ENCODE data around the gene FGB. TPM values are rescaled to one million over a fixed set of nuclear protein-coding genes. Genes with fewer than 3 reads are reported as not detected.
"Not testable (repeated sequence)": the region's sequence is repeated elsewhere in the genome, so short reads cannot be mapped to it uniquely, and the experiment has no call there.

FGB gene
- total and polyA plus RNA-seq, 9 donors, result 0.23 to 16.8 (median 8.6) TPM; not detected in 4

GRCh38 chr4:154594343-154594742 is 31.5 kb downstream of the FGB start:
- not testable (repeated sequence) for H3K9me3 ChIP-seq (replicated peaks; ENCODE audit: control insufficient read depth, low read depth, low read length); H3K4me3 ChIP-seq (ENCODE audit: low read length)
- WGBS (ENCODE audit: insufficient coverage), result 100% methylated on average over 1 of the region's 3 CpGs

DNA sequence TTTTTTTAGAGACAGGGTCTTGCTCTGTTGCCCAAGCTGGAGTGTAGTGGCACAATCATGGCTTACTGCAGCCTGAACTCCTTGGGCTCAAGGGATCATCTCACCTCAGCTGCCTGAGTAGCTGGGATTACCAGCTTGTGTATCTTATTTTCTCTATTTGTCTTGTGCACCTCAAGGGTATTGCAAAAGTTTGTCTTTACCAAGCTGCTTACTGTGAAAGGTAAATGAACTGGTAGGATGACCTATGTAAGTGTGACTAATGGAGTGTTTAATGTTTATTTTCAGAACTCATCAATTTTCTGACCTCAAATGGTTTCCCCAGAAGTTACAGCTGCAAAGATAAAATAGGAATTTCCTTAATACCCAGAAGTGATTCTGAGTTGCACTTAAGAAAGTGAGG is 33.0 kb downstream of the FGB start:
- DNase-seq, result no peak
- Histone ChIP-seq H3K27ac (ENCODE audit: low read length) (no peak overlapping the region), H3K36me3 (ENCODE audit: control insufficient read depth, insufficient read depth, low read length) (no peaks in the 10 kb centered on the region), H3K4me3 (ENCODE audit: low read length) (no peak overlapping the region), H3K27me3 (ENCODE audit: control insufficient read depth, insufficient read depth, low read length) (no peaks in the 10 kb centered on the region), H3K4me1 (ENCODE audit: control insufficient read depth, insufficient read depth, low read length) (no peaks in the 10 kb centered on the region), H3K9me3 (replicated peaks; ENCODE audit: control insufficient read depth, low read depth, low read length) (no peaks in the 10 kb centered on the region)

More at GRCh38 chr4:154594343-154594742, 31.5 kb downstream of the FGB start:
- H3K27me3 ChIP-seq (ENCODE audit: control insufficient read depth, insufficient read depth, low read length); H3K4me1 ChIP-seq (ENCODE audit: control insufficient read depth, insufficient read depth, low read length); H3K36me3 ChIP-seq (ENCODE audit: control insufficient read depth, insufficient read depth, low read length); H3K27ac ChIP-seq (ENCODE audit: low read length); DNase-seq: not testable (repeated sequence)

- H3K4me1 ChIP-seq (ENCODE audit: control insufficient read depth, insufficient read depth, low read length); H3K27ac ChIP-seq (ENCODE audit: low read length); DNase-seq; H3K4me3 ChIP-seq (ENCODE audit: low read length); H3K9me3 ChIP-seq (replicated peaks; ENCODE audit: control insufficient read depth, low read depth, low read length); H3K27me3 ChIP-seq (ENCODE audit: control insufficient read depth, insufficient read depth, low read length); H3K36me3 ChIP-seq (ENCODE audit: control insufficient read depth, insufficient read depth, low read length): not testable (repeated sequence)
- WGBS (ENCODE audit: insufficient coverage), result 81% methylated on average over 9 of the region's 11 CpGs
These were observed 34.5 kb downstream of the FGB start for GRCh38 chr4:154597281-154597680.

DNA sequence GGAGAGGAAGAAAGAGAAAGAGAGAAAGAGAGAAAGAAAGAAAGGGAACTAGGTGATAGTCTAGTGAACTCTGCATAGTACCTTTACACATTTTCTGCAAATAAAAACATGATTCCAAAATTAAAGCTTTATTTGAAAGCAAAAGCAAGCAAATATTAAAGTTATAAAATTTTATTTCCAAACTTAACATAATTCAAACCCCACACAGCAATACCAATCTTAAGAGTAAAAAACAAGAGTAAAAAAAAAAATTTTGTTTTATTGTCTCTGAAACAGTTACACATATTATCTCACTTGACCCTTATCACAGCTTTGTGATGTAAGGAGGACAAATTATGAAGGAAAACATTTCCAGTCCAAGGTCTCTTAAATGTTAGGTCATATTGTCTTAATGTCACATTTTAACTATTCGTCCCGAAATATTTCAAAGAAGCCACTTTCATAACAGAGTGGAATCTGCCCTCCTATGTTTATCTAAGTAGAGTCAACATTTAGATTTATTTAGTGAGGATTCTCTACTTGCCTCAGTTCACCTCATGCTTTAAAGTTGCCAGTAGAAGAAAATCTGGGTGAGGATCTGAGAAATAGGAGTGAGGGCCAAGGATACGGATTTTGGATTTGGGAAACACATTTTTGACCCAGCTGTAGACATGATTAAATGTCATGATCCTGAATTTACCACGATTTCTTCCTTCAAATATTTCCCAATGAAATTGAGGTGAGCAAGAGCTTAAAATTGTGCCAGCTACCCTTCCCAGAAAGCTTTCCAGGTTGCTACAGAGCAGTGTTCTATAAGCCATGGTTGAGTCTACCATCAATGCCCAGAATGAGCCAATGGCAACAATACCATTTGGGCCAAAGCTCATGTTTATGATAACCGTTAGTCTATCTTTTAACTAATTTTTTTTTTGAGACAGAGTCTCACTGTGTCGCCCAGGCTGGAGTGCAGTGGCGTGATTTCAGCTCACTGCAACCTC is 35.3 kb downstream of the FGB start:
- H3K36me3 ChIP-seq (ENCODE audit: control insufficient read depth, insufficient read depth, low read length), result no peaks in the 10 kb centered on the region
- no peak for DNase-seq
- no peak overlapping the region for H3K27ac ChIP-seq (ENCODE audit: low read length)
- WGBS (ENCODE audit: insufficient coverage), result 83% methylated on average over 3 of the region's 7 CpGs
- no peaks in the 10 kb centered on the region for H3K9me3 ChIP-seq (replicated peaks; ENCODE audit: control insufficient read depth, low read depth, low read length)
- H3K4me3 ChIP-seq (ENCODE audit: low read length), result no peak overlapping the region
- H3K4me1 ChIP-seq (ENCODE audit: control insufficient read depth, insufficient read depth, low read length), result no peaks in the 10 kb centered on the region
- H3K27me3 ChIP-seq (ENCODE audit: control insufficient read depth, insufficient read depth, low read length), result no peaks in the 10 kb centered on the region

- H3K36me3 ChIP-seq (ENCODE audit: control insufficient read depth, insufficient read depth, low read length), result no peaks in the 10 kb centered on the region
- H3K9me3 ChIP-seq (replicated peaks; ENCODE audit: control insufficient read depth, low read depth, low read length), result no peaks in the 10 kb centered on the region
- no peak overlapping the region for H3K27ac ChIP-seq (ENCODE audit: low read length)
- no peaks in the 10 kb centered on the region for H3K27me3 ChIP-seq (ENCODE audit: control insufficient read depth, insufficient read depth, low read length)
- H3K4me1 ChIP-seq (ENCODE audit: control insufficient read depth, insufficient read depth, low read length), result no peaks in the 10 kb centered on the region
- 75% methylated on average over 1 of the region's 1 CpG for WGBS (ENCODE audit: insufficient coverage)
- no peak for DNase-seq
- H3K4me3 ChIP-seq (ENCODE audit: low read length), result no peak overlapping the region
These were observed 39.7 kb downstream of the FGB start for GRCh38 chr4:154602404-154603020.

GRCh38 chr4:154603033-154603943 is 40.5 kb downstream of the FGB start:
- no peak for DNase-seq
- no peaks in the 10 kb centered on the region for H3K27me3 ChIP-seq (ENCODE audit: control insufficient read depth, insufficient read depth, low read length)
- H3K9me3 ChIP-seq (replicated peaks; ENCODE audit: control insufficient read depth, low read depth, low read length), result no peaks in the 10 kb centered on the region
- no peaks in the 10 kb centered on the region for H3K4me1 ChIP-seq (ENCODE audit: control insufficient read depth, insufficient read depth, low read length)
- no peaks in the 10 kb centered on the region for H3K36me3 ChIP-seq (ENCODE audit: control insufficient read depth, insufficient read depth, low read length)
- no peak overlapping the region for H3K4me3 ChIP-seq (ENCODE audit: low read length)
- H3K27ac ChIP-seq (ENCODE audit: low read length), result no peak overlapping the region
- WGBS (ENCODE audit: insufficient coverage), result 100% methylated on average over 1 of the region's 6 CpGs

DNA sequence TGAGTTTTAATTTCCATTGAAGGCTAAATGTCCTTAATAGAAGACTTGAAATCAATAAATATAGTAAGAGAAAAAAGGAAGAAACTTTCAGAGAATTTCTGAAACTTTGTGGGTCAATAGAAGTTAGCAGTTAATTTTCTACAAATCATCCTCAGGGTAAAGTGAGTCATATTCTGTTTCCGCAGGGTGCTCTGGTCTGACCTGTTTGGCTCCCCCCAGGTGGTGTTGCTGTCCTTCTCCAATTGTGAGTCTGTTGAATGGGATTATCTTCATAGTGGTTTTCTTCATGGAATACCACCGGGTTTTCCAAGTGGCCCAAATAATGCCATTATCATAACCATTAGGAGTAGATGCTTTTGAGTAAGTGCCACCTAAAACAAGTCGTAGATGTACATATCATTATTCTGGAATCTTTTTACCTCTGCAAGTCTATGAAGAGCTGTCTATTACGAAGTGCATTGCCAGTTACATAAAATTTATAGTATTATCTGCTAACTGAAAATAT is 41.9 kb downstream of the FGB start:
- Histone ChIP-seq H3K27ac (ENCODE audit: low read length) (no peak overlapping the region), H3K36me3 (ENCODE audit: control insufficient read depth, insufficient read depth, low read length) (no peaks in the 10 kb centered on the region), H3K9me3 (replicated peaks; ENCODE audit: control insufficient read depth, low read depth, low read length) (no peaks in the 10 kb centered on the region), H3K4me1 (ENCODE audit: control insufficient read depth, insufficient read depth, low read length) (no peaks in the 10 kb centered on the region), H3K4me3 (ENCODE audit: low read length) (no peak overlapping the region), H3K27me3 (ENCODE audit: control insufficient read depth, insufficient read depth, low read length) (no peaks in the 10 kb centered on the region)
- no CpG with 5 or more reads among the region's 4 CpGs for WGBS (ENCODE audit: insufficient coverage)
- no peak for DNase-seq

DNA sequence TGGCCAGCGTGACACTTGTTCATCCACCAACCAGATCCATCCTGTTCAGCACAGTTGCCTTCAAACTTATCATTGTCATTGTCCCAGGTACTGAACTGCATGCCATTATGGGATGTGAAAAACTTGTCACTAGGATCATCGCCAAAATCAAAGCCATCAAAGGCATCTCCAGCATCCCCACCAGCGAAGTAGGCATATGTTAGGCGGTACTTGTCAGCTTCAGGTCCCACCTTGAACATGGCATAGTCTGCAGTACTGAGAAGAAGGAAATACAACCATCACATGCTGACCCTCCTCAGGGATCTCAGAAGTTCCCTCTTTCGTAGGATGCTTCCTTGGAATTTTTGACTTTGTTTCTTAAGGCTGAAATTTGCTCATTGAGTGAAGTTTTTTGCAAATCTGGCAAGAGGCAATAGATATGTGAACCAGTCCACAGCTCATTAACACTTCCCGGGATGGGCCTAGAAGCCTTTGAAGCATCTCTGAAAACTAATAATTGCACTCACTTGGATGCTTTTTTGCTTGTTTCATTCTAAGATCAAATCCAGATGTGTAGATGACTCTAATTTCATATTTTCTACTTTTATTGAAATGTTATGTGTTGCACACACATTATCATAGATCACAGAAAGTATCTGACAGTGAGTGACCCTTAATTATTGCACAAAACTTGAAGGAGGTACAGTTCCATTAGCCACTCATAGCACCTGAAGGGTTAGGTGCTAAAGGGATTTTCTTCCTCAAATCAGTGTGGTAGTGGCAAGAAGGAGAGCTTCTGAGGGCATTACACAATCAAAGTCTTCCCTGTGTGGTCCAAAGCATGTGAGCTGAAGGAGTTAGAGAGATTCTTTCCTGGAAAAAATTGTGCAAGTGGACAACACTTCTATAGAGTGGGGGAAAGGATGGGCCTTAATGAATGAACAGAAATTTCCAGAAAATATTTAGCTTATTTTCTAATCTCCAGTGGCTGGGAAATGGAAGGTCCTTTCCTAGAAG is 44.2 kb downstream of the FGB start:
- no peak for DNase-seq
- H3K9me3 ChIP-seq (replicated peaks; ENCODE audit: control insufficient read depth, low read depth, low read length), result no peaks in the 10 kb centered on the region
- H3K4me3 ChIP-seq (ENCODE audit: low read length), result no peak overlapping the region
- no peaks in the 10 kb centered on the region for H3K4me1 ChIP-seq (ENCODE audit: control insufficient read depth, insufficient read depth, low read length)
- WGBS (ENCODE audit: insufficient coverage), result 77% methylated on average over 3 of the region's 6 CpGs
- H3K27me3 ChIP-seq (ENCODE audit: control insufficient read depth, insufficient read depth, low read length), result no peaks in the 10 kb centered on the region
- H3K27ac ChIP-seq (ENCODE audit: low read length), result no peak overlapping the region
- no peaks in the 10 kb centered on the region for H3K36me3 ChIP-seq (ENCODE audit: control insufficient read depth, insufficient read depth, low read length)
